GM15510 (cell line): ENCODE results near the gene TH.

Source experiments
- POLR2A ChIP-seq: IDR thresholded peaks from 3 replicates; pipeline ENCODE4 v1.6.1; 2011; ENCODE audit warnings: borderline replicate concordance; ENCODE audit not compliant: insufficient read length; ENCODE audit errors: extremely low read depth

Gene TH

DNA sequence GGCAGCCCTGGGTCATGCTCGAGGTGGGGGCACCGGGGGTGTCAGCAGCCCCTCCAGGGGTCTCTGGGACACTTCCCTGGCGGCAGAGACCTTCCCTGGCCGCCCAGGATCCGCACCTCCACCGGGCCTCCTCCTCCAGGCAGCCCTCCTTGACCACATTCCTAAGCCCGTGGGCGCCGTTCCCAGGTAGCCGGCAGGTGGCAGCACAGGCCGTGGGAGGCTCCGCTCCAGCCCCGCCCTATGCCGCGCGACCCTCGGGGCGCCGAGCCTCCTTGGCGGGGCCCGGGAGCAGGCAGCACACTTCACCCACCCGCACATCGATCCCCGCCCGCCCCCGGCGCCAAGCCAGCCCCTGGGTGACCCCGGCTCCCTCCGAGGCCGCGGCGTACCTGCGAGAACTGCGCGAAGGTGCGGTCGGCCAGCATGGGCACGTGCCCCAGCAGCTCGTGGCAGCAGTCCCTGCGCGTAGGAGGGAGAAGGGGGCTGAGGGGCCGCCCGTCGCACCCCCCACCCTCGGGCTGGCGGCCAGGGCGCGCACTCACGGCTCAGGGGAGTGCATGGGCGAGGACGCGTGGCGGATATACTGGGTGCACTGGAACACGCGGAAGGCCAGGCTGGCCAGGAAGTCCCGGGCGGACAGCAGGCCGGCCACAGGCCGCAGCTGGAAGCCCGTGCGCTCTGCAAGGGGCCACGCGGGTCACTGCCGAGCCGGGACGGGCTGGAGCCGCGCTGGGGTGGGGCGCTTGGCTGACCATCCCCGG is 5.3 kb downstream of the TH start:
- no peak for TF ChIP-seq POLR2A

DNA sequence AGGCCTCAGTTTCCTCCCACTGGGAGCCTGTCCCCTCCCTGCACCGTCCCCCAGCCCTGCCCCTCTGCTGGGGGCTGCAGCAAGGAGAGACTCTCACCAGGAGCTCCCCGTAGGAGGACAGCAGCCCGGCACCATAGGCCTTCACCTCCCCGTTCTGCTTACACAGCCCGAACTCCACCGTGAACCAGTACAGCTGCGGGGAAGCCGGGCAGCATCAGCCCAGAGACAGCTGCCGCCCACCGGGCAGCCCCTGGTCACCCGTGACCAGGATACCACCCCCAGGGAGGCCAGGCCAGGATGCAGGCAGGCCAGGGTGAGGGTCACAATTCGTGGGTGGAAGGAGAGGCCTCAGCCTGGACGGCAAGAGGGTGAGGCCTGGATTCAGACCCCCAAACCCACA is 6.0 kb downstream of the TH start:
- no peak for TF ChIP-seq POLR2A

DNA sequence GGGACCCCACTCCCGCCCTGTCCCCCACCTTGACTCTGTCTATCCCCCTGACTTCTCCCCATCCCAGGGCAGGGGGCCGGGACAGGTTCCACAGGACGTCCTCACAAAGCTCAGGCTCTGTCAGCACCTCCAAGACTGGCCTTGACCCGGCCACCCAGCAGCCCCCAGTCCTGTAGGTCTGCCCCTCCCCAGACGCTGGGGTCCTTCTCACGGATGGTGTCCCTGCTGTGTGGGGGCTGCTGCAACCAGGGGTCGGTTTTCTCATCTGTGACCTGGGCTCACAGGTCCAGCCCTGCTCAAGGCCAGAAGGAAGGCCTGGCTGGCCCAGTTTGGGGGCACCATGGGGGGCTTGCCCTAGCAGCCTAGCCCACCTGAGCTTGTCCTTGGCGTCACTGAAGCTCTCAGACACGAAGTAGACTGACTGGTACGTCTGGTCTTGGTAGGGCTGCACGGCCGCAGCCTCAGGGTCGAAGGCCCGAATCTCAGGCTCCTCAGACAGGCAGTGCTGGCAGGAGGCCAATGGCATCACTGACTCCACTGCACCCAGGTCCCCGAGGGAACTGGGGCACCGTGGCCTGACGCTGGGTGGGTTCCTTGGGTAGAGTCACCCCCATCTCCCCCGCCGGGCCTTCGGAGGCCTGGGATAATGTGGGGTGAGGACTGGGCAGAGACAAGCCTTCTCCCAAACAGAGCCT is 6.6 kb downstream of the TH start:
- no peak for TF ChIP-seq POLR2A

GRCh38 chr11:2164081-2164480 is 7.5 kb downstream of the TH start:
- TF ChIP-seq POLR2A, result no peak

- TF ChIP-seq POLR2A, result no peak
Measured at GRCh38 chr11:2163428-2163978, 8.1 kb downstream of the TH start.

GRCh38 chr11:2160736-2161259 is 10.8 kb downstream of the TH start, which contains the start of gene INS:
Gene INS, minus strand, starts transcription at chr11:2161209. Its CDS starts 238 bp downstream, at chr11:2160971.
- no peak for TF ChIP-seq POLR2A

DNA sequence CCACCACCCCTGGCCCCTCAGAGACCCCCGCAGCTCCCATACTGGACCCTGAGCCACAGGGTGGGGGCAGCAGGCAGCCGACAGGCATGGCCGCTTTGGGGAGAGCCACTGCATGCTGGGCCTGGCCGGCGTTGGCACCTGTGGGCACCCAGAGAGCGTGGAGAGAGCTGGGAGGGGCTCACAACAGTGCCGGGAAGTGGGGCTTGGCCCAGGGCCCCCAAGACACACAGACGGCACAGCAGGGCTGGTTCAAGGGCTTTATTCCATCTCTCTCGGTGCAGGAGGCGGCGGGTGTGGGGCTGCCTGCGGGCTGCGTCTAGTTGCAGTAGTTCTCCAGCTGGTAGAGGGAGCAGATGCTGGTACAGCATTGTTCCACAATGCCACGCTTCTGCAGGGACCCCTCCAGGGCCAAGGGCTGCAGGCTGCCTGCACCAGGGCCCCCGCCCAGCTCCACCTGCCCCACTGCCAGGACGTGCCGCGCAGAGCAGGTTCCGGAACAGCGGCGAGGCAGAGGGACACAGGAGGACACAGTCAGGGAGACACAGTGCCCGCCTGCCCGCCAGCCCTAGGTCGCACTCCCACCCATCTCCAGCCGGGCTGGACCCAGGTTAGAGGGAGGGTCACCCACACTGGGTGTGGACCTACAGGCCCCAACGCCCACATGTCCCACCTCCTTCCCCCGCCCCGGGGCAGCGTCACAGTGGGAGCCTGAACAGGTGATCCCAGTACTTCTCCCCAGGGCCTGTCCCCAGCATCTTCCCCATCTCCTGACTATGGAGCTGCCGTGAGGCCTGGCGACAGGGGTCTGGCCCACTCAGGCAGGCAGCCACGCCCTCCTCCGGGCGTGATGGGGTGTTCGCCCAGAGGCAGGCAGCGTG is 11.8 kb downstream of the TH start:
- TF ChIP-seq POLR2A, result no peak

GRCh38 chr11:2158966-2159365 is 12.6 kb downstream of the TH start:
- no peak for TF ChIP-seq POLR2A

- no peak for TF ChIP-seq POLR2A
Measured at GRCh38 chr11:2158296-2158737, 13.3 kb downstream of the TH start.

DNA sequence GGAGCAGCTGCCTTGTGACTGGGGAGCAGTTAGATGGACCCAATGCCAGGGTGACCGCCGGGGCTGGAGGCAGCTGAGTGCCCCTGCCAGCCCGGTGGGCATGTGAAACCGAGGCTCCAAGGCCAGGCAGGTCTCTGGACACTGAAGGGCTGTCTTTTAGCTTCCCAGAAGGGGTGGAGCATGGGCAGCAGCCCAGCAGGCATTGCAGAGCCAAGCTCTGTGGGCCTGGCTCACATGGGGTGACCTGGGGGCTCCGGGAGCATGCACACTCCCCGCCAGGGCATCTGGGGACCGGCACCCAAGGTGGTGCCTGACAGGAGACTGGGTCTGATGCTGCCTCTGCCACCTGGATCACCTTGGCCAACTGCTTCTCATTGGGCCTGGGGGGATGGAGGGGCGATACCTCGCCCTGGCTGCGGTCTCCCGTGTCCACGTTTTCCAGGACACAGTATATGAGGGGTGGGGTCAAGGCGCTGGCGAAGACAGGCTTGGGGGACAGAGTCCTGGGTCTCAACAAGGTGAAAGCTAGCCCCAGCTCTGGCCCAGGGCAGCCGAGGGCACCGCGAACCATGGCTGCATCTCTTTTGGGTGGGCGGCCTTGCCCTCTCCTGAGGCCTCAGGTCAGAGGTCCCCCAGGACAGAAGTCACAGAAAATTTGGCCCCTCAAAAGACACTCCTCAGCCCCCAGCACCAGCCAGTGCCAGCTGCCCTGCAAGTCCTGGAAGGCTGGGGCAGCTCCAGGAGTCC is 14.1 kb downstream of the TH start:
- TF ChIP-seq POLR2A, result no peak

- no peak for TF ChIP-seq POLR2A
Measured at GRCh38 chr11:2156416-2157182, 15.0 kb downstream of the TH start.

GRCh38 chr11:2155511-2155910 is 16.1 kb downstream of the TH start:
- TF ChIP-seq POLR2A, result no peak

DNA sequence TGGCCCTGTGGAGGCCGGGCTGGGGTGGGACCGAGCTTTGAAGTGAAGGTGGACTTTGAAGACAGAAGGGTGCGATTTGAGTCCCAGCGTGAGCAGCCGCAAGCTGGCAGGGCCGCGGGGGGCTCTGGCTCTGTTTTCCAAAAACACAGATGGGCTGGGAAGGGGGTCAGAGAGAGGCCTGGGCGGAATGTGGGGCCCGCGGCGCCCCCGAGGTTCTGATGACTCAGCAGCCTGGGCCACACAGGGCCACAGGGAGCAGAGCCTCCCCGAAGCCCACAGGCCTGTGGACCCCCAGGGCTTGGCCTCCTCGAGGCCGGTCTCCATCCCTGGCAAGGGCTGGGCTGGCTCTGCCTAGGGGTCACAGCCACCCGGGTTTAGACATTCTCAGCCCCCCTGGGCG is 16.7 kb downstream of the TH start:
- no peak for TF ChIP-seq POLR2A

DNA sequence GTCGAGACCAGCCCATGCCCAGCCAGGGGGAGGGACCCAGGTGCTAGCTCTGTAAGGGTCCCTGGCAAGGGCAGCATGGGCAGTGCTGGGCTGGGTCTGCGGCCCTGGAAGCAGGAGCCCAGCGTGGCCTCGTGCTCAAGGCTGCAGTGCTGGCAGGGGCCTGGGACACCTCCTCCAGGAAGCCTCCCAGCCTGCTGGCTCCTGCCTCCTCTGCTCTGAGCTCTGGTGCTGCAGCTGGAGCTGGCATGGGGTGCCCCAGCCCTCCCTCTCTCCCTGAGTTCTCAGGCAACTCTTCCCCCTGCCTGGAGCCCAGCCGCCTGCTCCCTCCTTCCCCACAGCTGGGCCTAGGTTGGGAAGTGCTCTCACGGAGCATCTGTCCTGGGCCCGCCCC is 17.4 kb downstream of the TH start:
- TF ChIP-seq POLR2A, result no peak

DNA sequence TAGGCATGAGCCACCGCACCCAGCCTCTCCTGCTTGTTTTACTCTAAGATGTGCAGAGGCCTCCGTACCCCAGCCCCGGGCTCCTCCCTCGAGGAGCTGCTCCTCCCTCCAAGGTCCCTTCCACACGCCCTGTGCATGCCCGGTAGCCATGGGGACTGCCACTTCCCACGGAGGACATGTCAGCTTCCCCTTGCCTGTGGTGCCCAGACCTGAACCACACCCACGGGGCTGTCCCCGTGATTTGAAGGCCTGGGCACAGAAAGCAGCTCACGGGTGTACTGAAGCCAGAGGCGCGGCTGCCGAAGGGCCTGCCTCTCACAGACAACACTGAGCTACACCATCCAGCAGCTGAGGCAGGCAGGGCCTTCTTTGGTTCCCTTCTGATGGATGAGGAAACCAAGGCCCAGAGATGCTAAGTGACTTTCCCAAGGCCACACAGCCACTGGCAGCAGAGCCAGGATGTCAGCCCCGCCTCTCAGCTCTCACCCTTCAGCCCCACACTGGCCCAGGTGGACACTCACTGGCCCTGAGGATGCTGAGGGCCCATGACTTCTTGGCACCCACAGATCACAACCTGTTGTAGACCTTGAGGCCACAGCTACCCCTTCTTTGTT is 17.9 kb downstream of the TH start:
- no peak for TF ChIP-seq POLR2A
